UCSD-AML1 (cell line): ENCODE data around the gene ATOSB.

Experiments
- DNase-seq: peaks from one replicate; lab custom pipeline; 2025; ENCODE audit not compliant: unreplicated experiment; lab: John Stamatoyannopoulos, UW

Gene ATOSB

DNA sequence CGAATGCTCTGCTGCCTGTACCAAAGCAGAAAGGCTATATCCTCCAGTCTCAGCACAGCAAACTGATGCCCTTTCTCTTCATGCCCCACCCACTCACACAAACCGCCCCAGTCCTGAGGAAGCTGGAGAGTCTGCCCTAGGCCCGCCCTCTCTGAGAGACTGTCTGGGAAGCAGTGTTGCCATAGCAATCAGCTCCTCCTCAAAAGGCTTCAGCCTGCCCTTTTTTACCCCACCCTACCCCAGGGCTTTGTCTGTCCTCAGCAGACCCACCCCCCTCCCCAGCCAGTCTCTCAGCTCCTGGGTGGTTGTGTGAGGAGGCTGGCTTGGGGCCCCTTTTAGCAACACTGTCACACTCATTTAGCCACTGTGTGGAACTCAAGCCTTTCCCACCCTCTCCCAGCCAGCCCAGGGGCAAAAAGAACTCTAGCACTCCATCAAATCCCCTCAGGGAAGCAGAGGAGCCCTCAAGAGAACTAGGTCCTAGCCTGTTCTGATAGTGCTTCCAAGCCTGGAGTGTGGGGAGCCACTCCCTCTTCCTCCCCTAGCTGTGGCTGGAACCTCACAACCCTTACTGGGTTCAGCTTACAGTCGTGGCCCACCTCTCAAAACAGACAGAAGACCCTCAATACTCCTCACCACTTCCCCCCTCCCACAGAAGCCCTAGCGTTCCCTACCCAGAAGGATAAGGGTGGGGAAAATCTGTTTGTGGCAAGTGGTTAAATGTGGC, 1.4 kb downstream of the ATOSB start:
- peak; percentile 83 for DNase-seq

DNA sequence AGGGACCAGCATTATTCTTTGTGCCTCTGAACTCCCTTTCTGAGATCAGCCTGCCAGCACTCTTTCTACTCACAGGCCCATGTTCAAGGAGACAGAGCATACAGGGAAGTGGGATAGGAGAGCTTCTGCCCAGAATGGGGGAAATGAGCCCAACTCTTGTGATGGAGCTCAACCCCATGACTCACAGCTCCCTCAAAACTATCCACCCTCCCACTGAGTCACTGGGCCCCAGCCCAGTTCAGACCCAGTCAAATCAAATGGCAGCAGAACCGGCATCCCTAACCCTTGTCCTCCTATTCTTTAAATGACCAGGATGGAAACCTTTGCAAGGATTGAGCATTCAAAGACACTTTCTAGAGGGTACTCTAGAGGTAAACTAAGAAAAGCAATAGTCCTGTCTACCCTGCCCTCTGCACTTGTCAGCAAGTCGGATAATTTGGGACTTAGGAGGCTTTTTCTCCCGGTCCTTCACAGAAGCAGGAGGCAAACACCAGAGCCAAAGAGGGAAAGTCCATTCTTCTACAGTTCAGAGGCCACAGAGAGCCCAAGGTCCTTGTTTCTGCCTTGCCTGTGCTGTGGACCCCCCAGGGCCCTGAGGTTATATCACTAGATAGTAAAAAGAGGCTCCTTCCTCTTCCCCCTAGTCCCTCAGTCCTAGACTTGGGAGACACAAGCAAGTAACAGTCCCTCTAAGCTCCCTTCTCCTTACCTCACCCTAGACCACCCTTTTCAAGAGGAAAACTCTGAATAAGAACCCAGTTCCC, 3.2 kb downstream of the ATOSB start:
- DNase-seq: no peak

DNA sequence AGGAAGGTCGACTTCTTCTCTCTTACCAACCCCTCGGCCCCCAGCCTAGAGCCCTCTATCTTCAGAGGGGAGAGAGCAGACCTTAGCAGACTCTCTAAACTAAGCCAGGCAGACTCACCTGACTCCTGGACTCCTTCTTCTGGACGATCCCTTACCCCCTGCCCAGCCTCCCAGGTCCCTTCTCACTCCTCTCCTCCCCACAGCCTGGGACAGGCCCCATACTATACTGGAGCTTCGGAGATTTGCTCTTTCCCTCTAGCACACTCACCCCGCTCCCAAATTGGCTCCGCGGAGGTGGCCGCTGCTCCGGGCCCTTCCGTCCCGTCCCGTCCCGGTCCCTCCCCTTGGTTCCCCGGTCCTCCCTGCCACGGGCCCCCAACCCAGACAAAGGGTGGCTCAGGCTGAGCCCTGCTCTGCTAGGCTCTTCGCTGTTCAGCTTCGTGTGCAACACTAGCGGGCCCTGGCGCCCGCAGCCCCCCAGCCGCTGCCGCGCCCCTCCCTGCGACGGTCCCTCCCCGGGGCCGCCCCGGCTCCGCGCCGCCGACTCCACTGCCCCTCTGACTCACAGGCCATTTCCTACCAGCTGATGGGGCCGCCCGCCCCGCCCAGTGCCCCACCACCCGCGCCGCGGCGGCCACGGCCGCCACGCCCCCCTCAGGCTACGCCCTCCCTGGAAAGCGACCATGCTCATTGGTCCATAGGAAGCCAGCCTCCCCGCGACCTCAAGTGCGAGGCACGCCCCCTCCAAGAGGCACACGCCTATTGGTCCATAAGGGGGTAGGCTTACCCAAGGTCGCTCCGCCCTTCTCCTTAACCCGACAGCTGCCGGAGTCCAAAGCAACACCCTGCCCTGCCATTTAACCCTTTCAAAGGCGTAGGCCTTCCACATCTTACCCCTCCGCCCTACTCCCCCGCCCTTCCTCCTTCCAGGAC, 4.4 kb downstream of the ATOSB start:
- peak; percentile 97 for DNase-seq

DNA sequence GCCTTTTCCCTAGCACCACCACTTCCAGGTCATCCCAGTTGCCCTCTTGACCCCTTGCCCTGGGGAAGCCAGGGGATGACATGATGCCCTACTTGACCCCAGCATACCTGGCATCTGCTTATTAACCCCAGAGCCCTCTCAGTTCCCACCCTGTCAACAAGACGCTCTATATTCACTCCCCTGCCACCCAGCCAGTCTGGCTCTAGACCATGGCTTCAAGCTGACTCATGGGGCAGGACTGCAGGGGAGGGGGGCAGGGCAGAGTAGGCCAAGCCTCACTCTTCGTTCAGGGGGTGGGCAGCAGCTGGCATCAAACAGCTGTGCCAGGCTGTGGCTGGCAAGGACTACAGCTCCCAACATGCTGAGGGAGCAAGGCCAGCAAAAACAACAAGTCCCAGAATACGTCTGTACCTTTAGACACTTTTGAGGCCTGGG, 5.3 kb downstream of the ATOSB start:
- peak; percentile 27 for DNase-seq

DNA sequence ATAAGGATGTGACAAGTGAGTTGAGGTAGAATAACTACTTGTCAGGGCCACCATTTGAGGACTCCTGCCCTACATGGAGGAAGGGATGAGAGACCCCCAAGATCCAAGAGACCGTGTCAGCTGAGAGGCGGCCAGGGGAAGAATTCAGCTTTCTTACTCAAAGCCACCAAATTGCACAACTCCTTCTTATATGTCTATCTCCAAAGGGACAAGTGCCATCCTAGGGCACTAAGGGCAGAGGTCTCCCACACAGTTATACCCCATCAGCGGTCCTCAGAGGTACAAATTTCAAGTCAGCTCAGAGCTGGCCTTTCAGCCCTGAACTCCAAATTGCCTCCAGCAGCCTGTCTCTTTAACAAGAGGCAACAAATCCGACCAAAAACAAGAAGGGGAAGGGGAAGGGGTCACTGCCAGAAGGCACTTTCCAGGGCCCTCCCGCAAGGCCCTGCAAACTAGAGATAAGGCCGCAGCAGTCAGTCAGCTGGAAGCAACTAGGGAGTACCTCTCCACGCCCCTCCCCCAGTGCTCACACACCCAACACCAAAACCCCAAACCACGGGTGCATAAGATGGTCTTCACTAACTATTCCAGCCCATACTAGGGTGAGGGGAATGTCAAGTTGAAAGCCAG, 6.6 kb downstream of the ATOSB start:
- peak; percentile 84 for DNase-seq

DNA sequence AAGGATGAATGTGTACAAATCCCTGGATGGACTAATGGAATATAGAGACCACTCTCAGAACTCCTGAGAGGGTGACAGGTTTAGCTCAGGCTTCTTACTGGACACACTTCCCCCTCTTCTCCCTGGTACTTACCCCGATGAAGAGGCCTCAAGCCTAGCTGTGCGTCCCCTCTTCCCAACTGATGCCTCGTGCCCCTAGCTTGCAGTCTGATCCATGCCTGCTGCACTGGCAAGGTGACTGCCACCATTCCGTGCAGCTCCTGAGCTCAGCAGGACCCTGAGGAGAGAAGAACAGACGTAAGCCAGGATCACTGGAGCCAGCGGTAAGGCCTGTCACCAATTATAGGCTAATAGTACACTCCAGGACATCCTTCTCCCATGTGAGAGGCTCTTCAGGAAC, 7.2 kb downstream of the ATOSB start:
- no peak for DNase-seq

DNA sequence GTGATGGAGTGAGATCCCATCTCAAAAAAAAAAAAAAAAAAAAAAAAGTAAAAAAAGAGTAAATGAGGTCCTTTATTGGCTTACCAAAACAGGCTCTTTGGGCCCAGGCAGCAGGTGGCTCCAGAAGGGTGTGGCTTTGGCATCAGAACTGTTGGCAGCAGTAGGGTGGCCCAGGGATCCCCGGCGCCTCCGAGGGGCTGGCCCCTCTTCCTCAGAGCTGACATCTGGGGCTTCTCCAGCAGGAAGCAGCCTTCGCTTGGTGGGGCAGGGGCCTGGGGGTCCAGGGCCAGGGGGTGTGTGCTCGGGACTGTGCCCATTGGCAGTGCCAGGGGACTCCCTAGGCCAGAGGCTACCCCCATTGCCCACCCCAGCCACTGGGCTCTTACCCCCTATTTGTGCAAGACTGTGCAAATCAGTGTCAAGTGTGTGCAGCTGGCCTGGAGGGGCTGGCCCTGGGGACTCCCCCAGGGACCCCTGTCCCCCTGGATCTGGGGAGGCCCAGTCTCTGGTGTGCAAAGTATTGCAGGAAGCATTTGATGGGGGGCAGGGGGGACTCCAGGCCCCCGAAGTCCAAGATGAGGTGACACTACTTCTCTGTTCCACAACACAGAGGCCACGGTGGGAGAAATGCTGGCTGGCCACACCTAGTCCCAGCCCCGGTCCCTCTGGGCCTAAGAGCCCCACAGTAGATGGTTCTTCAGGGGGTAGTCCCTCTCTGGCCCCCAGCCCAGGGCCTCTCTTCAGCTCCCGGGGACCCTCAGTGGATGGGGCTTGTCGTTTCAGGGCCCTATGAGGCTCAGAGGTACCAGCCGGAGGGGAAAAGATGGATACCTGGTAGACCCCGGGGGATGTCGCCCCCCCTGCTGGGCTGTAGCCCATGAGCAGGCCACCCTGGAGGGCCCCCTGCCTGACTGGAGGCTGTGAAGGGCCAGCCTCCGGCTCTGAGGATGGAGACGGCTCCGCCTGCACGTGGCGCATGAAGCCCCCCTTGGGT, 8.1 kb downstream of the ATOSB start:
- no peak for DNase-seq

DNA sequence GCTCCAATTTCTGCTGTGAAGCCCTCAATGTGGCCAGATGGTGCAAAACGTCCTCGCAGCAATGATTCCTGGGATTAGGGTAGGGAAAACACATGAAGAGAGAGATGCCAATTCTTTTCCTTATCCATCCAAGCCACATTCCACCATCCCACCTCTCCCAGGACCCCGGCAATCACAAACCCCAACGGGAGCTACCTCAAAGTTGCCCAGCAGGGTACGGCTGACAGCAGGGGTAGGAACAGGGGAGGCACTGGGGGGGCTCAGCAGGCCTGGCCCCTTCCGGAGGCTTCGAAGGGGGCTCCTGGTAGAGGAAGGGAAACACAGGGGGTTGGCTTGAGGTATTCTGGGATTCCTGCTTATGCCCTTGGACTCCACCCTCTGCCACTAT, 9.3 kb downstream of the ATOSB start:
- DNase-seq: no peak

DNA sequence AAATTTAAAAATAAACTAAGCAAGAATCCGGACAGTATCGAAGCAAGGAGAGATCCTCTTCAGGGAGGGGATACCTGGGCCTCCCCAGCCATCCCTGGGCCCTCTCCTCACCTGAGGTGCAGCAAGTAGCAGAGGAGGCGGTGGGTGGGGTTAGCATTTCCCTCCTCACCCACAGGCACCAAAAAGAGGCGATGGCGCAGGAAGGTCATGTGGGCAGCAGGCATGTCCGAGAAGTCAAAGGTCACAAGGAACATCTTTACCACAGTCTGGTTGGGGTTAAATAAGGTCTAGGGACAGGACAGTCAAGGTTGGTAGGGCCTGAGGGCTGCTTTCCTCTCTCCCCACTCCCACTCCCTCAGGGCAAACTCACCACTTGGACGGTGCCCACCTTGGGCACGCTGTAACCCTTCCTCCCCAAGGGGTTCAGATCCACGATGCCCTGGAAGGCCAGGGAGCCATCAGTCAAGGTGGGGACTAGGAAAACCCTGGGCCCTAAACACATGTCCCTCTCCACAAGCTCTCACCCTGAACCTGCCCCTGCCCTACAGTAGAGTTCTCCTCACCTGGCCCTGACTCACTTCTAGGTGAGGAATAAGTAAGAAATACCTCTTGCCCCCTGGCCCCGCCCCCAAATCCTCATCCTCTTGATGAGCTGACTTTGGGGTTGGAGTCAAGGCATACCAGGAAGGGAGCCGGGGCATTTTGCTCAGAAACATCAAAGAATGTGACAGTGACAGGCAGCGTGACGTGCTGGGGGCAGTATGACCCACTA, 9.9 kb downstream of the ATOSB start:
- DNase-seq: no peak

DNA sequence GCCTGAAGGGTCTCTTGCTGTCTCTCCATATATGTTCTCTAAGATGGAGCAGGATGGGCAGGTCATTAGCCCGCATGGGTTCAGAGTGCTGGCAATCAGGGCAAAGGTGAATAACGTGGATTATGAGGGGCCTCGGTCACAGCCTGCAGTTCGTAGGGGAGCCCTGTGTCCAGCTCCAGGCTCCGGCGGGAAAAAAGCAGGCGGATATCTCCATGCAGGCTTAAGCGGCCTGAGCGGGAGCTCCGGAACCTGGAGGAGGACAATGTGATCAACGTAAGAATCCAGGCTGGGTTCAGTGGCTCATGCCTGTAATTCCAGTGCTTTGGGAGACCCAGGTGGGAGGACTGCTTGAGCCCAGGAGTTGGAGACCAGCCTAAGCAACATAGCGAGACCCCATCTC, 10.5 kb downstream of the ATOSB start:
- no peak for DNase-seq

DNA sequence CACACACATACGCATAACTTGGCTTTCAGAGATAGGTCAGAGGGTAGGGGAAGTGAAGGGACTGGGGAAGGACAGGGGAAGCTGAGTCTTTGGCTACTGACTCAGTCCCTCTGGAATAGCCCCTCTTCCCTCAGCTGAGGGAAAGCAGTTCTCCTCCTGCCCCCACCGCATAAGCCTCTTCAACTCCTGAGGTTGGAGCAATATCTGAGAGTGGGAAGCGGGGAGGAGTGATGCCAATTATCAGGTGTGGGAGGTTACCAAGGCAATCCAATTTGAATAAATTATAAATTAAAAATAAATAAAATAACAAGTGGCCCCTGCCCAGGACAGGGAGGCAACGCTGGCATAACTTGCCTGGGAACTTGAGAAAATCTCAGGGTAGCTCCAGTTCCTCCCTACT, 11.1 kb downstream of the ATOSB start:
- DNase-seq: no peak

DNA sequence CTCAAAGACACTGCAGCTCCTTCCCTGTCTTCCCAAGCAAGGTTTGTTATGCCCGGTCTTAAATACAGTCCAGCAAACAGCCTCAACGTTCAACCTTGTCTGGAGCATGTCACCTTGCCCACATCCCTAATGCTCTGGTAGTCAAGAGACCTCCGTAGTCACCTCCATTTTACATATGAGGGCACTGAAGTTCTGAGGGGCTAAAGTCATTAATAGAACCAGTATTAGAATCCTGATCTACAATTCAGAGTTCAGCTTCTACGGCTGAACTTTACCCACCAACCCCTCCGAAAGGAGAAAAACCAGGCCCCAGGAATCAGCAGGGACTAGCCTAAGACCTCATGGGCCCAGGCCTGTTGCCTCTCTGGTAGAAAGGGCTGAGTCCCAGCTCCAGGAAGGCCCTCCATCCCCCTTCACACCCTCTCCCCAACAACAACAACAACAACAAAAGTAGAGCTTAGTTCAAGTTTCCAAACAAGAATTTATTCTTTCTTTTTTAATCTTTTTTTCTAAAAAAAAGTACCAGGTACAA, 11.9 kb downstream of the ATOSB start:
- no peak for DNase-seq

DNA sequence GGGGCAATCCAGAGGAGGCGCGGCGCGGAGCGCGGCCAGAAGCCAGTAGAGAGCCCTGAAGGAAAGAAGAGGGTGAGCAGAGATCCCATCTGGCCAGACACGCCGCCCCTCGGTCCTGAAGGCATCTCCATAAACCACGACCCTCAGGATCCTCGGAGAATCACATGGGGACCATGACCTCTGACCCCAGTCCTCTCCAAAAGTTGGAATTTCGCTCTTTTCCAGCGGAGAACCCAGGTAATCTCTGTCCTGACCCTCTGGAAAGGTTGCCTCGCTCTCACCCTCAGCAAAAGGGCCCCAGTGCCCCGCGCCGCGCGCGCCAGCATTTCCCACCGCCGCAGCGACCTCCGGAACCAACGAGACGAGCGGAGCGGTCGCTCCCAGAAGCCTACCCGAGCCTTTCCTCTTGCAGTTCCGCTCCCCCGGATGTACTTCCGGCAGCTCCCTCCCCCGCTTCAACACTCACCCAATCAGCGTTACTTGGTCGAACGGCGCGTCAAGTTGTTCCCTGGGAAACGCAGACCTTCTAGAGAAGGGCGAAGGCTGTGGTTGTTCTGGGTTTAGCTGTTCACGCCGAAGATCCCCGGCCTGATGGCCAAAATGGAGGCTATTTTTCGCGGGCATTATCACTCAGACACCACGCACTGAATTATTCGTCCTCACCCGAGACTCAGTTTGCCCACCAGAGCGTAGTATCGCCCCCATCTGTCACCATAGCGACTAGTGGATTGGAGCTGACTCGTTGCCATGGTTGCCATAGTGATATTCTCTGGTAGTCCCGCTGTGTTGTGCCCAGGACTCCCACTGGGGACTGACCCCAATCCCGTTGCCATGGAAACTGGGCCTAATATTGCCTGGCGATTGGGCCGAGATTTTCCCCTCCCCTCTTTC, 12.6 kb downstream of the ATOSB start, which contains the start of gene STOML2:
Gene STOML2, minus strand, starts transcription at position 363 of the 891 bp plus-strand sequence. Its CDS starts 37 bp downstream, at position 326.
- DNase-seq: peak; percentile 91

DNA sequence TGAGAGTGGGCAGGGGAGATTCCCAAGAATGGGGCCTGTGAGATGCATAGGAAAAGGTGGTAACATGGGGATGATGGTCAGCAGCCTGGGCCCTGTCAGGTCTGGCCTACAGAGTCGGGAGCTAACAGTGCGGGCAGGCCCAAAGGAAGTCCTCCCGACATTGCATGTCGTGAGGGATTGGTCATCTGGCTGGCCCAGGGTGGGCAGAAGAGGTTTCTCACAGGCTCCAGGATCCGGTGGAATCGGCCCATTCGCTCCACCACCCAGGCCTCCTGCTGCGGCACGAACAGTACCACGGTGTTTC, 13.2 kb downstream of the ATOSB start:
- no peak for DNase-seq

DNA sequence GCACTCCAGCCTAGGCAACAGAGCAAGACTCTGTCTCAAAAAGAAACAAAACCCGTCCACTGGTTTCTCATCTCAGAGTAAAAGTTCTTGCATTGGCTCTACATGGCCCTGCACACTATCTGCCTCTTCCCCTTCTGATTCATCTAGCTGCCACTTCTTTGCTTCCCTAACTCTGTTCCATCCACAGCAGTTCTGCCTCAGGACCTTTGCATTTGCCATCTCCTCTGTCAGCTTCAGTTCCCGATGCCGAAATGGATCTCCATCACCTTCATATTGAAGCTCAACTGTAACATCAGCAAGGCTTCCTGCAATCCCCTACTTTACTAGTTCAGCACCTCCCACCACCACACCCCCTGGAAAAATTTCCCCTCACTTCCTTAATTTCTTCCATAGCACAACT, 18.1 kb downstream of the ATOSB start:
- DNase-seq: no peak

DNA sequence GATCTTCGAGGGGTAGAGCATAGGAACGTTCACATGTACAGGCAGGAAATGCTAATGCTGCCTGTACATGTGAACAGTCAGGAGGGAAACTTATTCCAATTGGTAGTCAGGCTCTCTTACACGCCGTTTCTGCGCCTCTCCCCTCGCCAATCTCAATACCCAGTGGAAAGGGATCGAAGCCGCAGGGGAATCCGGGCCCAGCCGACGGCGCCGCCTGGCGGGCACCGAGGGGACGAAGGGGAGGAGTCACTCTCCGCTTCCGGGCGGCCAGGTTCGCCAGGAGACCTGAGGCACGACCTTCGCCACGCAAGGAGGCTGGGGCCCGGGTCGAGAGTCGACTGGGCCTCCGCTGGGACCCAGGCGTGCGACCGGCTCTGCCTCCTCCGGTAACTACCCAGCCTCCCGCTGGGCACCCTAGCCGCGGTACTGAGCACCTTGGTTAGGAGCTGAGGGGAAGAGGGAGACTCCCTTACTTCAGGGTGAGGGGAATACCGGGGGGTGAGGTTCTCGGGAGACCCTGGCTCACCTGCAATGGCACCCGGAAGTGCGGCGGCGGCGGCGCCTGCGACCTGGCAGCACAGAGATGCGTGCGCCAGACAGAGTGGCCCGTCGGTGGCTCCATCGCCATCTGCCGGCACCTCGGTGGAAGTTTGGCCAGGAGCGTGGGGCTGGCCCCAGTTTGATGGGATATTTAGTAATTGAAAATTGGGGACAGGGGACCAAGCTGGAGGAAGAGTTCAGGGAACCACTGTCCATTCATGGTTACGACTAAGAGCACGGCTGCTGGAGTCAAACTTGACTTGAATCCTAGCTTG, 19.4 kb downstream of the ATOSB start, which contains the start of gene PIGO:
Gene PIGO, minus strand, starts transcription at position 557 of the 815 bp plus-strand sequence. CDS start 1,026 bp downstream, outside the sequence.
- peak; percentile 89 for DNase-seq

DNA sequence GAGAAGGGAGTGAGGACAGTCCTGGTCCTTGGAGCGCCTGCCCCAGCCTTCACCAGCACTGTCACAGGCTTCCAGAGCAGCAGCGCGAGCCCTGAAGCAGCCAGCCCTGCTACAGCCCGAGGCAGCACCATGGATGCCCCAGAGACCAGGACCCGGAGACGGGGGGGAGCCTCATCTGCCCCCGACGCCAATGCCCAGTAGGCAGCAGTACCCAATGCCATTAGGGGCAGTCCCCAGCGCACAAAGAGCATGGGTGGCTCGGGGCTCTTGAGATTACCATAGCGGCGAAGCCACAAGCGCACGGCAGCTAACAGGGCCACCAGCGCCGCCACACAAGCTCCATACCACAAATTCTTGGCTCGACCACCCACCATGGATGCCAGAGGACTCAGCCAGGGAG, 24.1 kb downstream of the ATOSB start:
- DNase-seq: no peak
